Measurements from ENCODE around the gene ERRFI1.

- TF ChIP-seq REST (IDR thresholded peaks at IDR 0.05) (no peak), CTCF (IDR thresholded peaks at IDR 0.05; ENCODE audit: low read depth, low read length, missing input control) (no peak), ATF3 (IDR thresholded peaks at IDR 0.05) (no peak), MAX (IDR thresholded peaks at IDR 0.05) (no peak), YY1 (IDR thresholded peaks at IDR 0.05) (no peak), RAD21 (IDR thresholded peaks at IDR 0.05) (no peak), JUND (IDR thresholded peaks at IDR 0.05) (no peak)
These were observed 34.3 kb downstream of the ERRFI1 start for GRCh38 chr1:7991504-7992440.

All from liver (tissue), 3 donors.